GM12875 (cell line): ENCODE measurements around the gene USP34.
A peak's percentile ranks its signal among the peaks of the same experiment; 100 is the strongest.
"Not testable (repeated sequence)": the region's sequence is repeated elsewhere in the genome, so short reads cannot be mapped to it uniquely, and the experiment has no call there.

ENCODE experiments used
- H3K4me3 ChIP-seq: one replicate; pipeline ENCODE4 v1.5.1; 2011; ENCODE audit warnings: low read depth, low read length, control low read depth
- CTCF ChIP-seq: IDR thresholded peaks from 2 replicates; pipeline ENCODE4 v1.5.1; 2011; ENCODE audit warnings: low read depth, mild to moderate bottlenecking, control low read depth, inconsistent platforms, low read length, moderate library complexity, borderline replicate concordance; ENCODE audit not compliant: insufficient read depth

The USP34 gene

DNA sequence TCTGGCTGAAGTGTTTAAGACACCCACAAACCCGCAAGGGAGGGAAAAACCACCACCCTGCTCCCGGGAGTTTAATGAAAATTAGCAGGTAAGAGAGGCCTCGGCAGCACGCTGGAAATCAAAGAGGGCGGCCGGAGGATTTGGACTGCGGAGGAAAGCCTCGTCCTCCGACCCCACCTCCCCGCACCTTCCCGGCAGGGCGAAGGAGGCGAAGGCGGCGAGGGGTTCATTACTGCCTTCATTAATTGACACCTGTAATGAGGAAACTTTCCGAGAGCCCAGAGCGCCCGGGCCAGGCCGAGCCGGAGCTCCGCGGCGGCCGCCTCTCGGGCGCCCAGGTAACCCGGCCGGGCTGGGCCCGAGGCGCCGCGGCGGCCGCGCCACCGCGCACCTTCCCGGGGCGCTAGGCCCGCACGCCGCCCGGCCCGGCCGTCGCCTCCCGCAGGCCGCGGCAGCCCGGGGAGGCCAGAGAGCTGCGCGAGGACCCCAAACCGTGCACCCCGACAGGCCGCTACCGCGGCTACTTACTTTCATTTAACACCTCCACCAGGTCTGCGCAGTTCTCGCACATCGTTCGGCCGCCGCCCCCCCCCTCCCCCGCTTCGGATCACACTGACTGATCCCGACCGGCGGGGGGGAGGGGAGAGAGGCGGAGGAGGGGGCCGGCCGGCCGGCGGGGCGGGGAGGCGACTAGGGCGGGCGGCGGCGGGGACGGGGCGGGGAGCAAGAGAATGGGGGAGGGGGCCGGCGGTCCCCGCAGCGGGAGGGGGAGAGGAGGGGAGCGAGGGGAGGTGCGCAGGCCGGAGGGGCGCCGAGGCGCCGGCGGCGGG, 550 bp downstream of the USP34 start:
- peak overlapping the region; percentile 96 for H3K4me3 ChIP-seq
- no peak for TF ChIP-seq CTCF

- H3K4me3 ChIP-seq = peak overlapping the region; percentile 96
- no peak for TF ChIP-seq CTCF
Measured at GRCh38 chr2:61469424-61470121, 1.3 kb downstream of the USP34 start.

DNA sequence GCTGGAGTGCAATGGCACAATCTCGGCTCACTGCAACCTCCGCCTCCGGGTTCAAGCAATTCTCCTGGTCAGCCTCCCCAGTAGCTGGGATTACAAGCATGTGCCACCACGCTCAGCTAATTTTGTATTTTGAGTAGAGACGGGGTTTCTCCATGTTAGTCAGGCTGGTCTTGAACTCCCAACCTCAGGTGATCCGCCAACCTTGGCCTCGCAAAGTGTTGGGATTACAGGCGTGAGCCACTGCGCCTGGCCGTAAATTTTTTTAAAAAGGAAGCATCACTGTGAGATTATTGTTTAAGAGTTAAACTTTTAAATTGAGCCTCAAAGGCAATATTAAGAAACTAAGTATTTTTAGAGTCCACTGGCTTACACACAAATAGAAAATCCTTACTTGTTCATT, 2.7 kb downstream of the USP34 start:
- not testable (repeated sequence) for H3K4me3 ChIP-seq

- H3K4me3 ChIP-seq = no peak overlapping the region
- no peak for TF ChIP-seq CTCF
Measured at GRCh38 chr2:61465045-61465444, 5.8 kb downstream of the USP34 start.

DNA sequence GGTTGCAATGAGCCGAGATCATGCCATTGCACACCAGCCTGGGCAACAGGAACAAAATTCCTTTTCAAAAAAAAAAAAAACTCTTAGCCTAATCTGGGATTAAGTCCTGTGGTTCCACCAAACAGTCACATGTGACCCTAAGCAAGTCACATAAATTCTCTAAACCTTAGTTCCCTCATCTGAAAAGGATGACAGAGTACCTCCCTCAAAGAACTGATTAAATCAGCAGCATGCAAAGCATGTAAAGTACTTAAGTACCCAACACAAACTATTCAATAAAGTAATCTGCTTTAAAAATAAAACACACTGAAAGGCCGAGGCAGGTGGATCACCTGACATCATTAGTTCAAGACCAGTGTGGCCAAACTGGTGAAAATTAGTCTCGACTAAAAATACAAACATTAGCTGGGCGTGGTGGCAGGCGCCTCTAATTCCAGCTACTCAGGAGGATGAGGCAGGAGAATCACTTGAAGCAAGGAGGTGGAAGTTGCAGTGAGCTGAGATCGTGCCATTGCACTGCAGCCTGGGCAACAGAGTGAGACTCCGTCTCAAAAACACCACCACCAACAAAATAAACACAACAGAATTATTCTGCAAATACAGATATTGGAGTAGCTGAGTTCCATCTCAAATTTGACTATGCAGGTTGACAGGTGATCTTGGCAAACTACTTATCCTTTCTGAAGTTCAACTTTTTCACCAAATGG, 7.0 kb downstream of the USP34 start:
- no peak for TF ChIP-seq CTCF
- no peak overlapping the region for H3K4me3 ChIP-seq

GRCh38 chr2:61461404-61461803, 9.5 kb downstream of the USP34 start:
- H3K4me3 ChIP-seq = no peak overlapping the region
- TF ChIP-seq CTCF = no peak

DNA sequence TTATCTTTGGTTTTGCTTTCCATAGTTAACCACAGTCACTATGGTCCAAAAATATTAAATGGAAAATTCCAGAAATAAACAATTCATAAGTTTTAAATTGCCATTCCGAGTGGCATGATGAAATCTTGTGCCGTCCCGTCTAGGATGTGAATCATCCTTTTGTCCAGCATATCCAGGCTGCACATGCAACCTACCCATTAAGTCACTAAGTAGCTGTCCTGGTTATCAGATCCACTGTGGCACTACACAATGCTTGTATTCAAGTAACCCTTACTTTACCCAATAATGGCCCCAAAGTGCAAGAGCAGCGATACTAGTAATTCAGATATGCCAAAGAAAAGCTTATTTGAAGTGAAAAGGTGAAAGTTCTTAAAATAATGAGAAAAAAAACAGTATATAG, 10.7 kb downstream of the USP34 start:
- TF ChIP-seq CTCF = no peak
- H3K4me3 ChIP-seq = no peak overlapping the region
